CD4-positive, alpha-beta T cell treated with Interleukin-2 at 100 ng/mL for 4 hours (primary cell): Measurements from ENCODE around the gene ZDHHC21.
A peak's percentile ranks its signal among the peaks of the same experiment; 100 is the strongest.

ENCODE experiments used
- DNase-seq: peaks from one replicate; pipeline ENCODE4 v3.0.0-alpha.2; 2020; ENCODE audit warnings: low spot score

ZDHHC21 gene, protein sequence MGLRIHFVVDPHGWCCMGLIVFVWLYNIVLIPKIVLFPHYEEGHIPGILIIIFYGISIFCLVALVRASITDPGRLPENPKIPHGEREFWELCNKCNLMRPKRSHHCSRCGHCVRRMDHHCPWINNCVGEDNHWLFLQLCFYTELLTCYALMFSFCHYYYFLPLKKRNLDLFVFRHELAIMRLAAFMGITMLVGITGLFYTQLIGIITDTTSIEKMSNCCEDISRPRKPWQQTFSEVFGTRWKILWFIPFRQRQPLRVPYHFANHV

DNA sequence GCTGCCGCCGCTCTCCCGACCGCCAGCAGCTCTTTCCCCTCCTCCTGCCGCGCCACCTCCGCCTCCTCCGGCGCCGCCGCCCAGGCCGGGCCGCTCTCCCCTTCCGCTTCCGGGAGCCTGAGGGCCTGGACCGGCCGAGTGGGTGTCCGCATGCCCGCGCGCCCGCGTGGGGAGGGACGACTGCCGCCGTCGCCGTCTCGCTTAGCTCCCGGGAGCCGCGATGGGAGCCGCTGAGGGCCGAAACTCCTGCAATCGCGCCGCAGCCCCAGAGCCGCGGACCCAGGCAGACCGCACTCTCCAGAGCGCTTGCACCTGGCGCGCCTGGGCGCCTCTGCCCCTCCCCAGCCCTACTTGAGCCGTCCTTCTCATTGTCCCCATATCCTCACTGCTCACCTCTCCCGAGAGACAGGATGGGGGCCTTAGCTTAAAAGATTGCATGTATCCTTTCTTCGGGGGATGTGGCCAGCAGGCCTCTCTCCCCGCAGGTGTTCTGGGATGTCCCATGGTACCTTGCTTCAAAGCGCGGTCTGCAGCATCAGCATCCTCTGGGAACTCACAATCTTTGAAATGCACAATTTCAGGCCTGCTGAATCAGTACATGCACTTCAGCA lies at the start of gene ZDHHC21:
TSS of gene ZDHHC21 (minus strand) at position 182 of the 611 bp plus-strand sequence. CDS start 19,092 bp downstream, outside the sequence.
- peak; percentile 46 for DNase-seq

DNA sequence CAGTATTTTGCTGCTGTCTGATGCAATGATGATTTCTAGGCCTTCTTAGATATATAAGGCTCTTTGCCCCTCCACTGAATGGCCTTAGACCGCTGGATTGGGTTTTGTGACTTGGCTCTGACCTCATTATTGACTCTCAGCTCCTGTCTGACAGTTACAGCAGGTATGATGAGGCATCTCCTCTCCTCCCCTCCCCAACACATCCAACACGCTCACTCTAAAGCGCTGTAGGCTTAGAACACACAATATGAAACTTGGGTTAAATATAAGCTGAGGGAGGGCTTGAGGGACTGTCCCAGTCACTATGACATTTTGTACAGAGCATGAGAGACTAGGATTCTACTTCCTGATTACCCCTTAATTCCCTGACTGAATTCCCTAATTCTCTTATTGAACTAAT lies 48.1 kb upstream of the ZDHHC21 start:
- no peak for DNase-seq

DNA sequence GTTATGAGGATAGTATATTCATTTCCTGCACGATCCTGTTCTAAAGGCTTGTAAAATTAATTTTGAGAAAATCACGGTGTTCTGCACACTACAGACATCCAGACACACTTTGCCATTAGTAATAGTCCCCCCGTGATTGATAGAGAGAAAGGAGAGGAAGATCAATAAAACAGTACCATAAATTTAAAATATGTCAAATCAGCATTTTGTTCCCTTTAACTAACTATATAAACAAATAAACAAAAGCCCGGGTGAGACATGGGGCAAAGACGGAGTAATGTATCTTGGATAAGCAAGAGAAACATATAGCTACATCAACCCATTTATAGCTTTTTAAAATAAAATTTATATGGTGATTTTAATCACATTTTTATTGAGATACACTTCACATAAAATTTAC lies 39.9 kb upstream of the ZDHHC21 start:
- no peak for DNase-seq

DNA sequence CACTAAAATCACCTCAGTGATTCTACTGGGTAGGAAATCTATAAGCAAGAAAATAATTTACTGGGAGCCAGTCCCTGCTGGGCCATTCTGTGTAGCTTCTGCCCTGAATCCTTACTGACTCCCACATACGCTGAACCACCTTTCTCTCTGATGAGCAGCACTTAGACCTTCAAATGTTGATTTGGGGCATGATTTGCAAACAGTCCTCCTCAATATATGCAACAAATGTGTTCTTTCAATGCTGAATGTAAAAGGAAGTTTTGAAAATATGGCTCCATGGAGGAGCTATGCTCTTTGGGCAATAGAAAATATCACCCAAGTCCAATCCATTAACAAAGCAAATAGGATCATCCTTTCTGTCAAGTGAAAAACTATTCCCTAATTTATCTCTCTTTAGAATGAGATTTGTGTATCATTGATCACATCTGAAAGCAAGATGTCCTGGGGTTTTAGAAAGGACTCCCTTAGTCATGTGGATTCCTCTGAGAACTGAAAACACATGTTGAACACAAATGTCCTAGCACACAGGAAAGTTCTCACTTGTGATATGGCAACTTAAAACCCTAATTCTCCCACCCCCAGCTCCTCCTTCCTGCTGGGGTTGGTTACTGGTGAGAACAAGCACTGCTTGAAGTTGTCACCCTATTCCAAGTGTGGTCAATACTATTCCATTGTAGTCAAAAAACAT lies 38.2 kb upstream of the ZDHHC21 start:
- no peak for DNase-seq

DNA sequence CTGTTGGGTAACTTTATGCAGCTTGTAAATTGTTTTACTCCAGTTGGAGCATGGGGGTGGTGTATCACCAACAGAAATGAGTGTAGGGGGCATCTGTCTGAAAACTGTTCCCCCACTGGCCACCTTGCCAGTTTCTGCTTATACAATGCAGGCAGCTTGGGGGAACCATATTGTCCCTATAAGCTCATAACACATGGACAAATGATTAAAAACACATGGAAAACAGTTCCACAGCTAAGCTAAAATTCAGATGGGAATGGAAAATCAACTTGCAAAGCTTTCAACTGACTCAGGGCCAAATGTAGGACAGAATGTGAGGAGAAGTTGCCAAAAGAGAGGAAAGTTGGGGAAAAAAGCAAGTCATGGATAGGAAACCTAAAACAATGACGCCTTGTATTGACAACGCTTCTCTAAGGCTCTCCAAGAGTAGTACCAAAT lies 37.2 kb upstream of the ZDHHC21 start:
- DNase-seq = no peak

DNA sequence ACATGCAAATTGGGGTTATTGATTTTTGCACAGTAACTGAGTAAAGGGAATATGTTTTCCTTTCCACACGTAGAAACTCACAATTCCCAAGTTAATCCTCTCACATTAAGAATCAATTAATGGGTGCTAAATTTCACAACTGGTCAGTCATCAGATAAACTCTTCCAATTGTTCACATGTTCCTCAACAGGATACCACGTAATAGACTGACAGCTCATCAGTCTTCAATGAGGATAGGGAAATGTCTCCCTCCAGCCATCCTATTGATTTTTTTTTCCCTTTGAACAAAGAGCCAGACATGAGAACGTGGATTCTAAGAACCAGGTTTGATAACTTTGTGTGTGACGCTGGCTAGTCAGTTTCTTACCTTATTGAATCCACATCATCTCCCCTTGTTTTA lies 30.1 kb upstream of the ZDHHC21 start:
- no peak for DNase-seq

DNA sequence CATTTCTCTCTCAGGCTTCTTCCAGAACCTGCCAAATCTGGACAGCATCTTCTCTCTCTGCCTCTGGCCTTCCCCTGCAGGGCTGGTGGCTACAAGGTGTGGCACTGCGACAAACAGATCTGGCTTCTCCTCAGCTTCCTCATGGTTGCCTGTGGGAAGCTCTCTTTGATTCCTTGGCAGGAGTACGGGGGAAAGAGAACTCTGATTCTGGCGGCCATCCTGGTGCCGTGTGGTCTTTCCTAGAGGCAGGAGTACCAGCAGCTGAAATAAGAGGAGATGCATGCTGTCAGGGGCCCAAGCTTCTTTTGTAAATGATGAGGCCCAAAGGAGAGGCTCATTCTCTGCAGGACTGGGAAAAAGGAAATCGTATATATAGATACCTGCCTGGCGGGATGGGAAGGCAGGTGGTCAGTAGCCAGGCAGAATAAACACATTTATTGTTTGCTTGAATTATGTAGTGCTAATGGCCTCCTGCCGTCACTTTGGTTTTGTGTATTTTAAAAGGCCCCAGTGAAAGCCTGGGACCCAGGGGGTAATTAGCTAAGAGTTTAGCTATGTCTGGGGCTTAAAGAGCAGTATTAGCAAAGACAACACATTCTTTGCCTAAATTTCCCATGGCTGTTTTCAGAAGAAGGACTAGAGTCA lies 29.3 kb upstream of the ZDHHC21 start, which contains the start of gene CER1:
TSS of gene CER1 (minus strand) at position 343 of the 645 bp plus-strand sequence. CDS start at position 282, 61 bp downstream.
- DNase-seq = no peak

DNA sequence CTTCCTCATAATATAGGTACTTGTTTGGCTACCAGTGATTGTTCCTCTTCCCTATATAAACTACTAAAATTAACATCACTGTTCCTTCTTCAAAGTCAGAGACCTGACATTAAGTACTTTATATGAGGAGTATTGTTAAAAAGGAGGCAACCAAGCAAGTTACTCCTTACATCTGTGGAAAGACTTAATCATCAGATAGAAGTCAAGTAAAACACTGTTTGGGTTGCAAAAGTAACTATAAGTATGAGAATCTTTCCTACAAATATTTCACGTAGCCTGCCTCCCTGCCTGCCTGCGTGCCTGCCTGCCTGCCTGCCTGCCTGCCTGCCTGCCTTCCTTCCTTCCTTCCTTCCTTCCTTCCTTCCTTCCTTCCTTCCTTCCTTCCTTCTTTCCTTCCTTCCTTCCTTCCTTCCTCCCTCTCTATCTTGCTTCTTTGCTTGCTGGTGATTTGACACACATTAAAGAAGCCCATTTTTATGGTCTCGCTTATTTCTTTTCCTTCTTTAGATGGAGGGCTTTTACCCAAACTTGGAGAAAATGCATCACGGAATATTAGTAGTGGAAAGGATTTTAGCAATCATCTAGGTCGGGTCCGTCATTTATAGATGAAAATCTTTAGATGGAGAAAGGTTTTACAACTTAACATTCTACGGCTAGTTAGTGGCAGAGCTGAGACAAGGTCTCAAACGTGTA lies 26.1 kb upstream of the ZDHHC21 start:
- DNase-seq = no peak

DNA sequence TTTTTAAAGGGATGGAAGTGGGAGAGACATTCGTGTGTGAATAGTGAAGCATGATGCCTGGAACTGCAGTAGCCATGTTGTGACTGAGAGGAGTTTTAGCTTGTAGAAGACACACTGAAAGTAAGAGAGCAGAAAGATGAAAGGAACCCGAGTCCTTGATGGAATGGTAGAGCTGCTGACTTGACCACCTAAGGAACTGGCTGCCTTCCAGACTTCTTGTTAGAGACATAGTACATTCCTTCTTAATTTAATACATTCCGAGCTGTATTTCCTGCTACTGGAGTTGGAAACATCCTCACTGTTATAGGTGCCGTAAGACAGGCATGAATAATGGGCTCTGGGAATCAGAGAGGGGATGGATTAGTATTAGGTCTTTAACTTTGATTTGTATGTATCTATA lies 21.9 kb upstream of the ZDHHC21 start:
- DNase-seq = no peak

DNA sequence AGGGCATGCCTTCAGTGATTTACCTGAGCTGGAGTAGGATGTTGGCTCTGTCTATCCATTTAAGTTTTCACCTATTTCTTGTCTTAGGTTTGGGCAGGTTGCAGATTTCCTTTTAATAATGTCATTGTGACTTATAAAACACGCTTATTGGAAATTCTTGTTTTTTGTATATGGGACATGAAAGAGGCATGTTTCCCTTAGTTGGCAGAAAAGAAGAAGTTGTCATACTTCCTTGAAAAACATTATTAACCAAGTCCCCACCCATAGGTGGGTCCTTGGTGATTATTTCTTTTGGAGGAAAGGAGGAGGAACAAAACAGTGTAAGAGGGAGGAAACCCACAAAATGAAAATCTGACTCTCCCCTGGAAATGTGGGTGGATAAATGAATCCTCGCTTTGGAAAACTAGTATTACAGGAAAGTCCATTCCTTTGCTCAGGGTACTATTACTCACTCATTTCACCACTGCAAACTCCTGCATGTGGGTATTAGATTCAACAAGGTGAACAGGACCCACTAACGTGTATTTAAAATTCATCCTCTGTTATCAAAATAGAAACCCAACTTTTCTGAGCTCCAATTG lies 20.0 kb upstream of the ZDHHC21 start:
- DNase-seq = no peak

DNA sequence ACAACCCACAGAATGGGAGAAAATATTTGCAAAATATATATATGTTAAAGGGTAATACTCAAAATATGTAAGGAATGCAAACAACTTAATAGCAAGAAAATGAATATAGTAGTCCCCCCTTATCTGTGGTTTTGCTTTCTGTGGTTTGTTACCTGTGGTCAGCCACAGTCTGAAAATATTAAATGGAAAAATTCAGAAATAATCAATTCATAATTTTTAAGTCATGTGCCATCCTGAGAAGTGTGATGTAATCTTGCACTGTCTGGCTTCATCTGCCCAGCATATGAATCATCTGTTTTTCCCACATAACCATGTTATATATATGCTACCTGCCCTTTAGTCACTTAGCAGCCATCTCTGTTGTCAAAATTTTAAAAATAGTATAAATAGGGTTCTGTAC lies 17.6 kb upstream of the ZDHHC21 start:
- no peak for DNase-seq

DNA sequence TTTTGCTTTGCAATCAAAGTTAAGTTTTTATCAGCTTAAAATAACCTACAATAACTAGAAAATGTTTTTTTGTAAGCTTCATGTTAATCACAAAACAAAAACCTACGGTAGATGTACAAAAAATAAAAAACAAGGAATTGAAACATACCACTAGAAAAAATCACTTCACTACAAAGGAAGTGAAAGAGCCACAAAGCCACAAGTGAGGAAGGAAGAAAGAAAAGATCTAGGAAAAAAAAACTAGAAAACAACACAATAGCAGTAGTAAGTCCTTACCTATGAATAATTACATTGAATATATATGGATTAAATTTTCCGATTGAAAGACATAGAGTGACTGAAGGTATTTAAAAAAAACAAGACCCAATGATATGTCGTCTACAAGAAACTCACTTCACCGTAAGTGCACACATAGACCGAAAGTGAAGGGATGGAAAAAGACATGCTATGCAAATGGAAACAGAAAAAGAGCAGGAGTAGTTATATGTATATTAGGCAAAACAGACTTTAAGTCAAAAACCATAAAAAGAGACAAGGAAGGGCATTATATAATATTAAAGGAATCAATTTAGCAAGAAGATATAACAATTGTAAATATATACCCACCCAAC lies 13.4 kb upstream of the ZDHHC21 start:
- DNase-seq = no peak

DNA sequence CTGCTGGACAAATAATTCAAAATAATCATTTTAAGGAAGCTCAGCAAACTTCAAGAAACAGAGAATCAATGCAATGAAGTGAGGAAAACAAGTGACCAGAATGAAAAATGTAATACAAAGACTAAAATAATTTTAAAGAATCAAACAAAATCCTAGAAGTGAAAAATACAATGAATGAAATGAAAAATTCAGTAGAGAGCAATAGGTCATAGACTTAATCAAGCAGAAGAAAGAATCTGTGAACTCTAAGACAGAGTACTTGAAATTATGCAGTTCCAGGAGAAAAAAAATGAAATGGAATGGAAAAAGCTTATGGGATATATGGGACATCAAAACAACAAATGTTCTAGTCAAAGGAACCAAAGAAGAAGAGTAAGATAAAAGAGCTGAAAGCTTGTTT lies 11.8 kb upstream of the ZDHHC21 start:
- no peak for DNase-seq

DNA sequence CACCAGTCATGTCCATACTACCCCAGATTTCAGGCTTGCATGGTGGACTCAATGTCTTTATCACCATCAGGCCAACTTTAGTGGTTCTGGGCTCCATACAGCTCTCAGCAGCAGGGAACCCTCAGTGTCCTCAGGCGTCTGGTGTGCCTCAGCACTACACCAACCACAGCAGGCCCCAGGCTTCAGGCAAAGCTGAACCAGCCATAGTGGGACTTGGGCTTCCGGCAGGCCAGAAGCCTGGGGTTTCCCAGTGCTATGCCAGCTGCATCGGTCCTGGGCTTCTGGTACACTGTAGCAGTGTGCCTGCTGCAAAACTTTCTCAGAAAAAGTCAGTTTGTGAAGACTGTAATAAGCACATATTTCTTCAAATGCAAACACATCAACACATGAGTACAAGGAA lies 11.0 kb upstream of the ZDHHC21 start:
- no peak for DNase-seq

DNA sequence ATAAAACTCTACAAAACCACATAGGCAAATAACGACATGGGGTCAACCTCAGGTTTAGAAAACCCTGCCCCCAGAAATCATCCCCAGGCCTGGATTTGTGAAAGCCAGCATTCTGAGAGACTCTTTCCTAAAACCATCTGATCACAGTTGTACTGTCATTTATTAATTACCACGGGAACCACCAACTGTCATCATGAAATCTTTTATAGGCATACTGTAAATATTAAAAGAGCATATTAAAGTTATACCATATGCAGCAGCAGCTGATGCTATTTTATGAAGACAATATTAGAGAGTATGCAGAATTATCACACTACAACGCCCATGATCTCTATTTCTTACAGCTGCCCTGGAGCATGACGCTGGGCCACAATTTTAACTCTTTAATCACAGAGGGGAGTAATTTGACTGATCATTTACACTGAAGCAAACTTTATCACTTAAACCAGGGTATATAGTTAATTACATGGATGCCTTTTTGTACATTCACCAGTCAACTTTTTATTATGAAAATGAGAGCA lies 9.0 kb upstream of the ZDHHC21 start:
- no peak for DNase-seq

DNA sequence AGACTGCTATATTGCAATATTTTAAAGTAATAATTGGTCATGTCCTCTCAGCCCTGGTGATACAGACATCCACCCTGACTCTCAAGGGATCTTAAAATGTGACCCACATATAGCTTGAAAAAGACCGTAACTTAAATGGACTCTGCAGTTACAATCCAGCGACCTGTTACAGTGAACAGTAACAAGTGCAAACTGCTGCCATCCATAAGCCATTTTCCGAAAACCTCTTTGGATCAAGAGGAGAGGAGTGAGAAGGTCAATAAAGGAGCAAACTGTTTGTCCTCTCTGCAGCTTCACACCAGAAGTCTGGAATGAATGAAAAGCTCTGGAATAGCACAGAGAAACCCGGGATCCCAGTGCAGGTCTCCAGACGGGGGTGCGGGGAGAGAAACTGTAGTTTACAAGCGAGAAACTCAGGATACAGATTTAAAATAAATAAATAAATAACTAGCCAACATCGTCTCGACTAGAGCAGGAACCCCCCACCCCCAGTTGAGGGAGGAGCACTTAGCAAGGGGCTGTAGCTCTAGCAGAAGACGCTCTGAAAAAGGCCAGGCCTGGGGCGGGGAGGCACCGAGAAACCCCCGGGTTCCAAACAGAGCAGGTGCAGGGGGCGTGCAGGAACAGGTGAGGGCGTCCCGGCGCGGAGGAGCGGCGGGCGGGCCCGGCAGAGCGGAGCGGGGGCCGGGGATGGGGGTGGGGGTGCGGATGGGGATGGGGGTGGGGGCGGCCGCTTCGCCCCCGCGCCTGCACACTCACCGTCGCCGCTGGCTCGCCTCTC lies 572 bp downstream of the ZDHHC21 start:
- DNase-seq = peak; percentile 21

DNA sequence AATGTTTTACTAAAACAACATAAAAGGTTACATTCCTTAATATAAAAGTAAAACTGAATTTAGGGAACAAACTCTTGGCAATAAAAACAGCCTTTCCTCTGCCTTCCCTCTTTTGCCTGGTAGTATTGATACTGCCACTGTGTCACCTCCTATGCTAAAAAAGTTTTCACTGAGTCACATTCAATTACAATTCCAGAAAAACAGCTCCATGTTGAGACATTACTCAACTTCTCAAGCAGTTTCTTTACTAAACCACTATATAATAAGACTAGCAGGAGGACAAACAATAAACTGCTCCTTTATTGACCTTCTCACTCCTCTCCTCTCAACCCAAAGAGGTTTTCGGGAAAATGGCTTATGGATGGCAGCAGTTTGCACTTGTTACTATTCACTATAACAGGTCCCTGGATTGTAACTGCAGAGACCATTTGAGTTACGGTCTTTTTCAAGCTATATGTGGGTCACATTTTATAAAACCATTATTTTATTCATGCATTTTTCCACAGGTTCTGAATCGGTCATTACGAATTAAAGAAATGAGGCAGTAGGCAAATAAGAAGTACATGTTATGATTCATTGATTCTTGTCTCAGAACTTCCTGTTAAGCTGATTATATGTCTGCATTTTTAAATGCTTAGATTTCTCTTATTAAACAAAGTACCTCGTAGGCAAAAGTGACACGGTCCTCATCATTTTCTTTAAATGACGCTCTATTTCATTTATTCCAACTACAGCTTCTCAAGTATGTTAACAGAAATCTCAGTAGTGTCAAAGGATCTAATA lies 2.1 kb downstream of the ZDHHC21 start:
- no peak for DNase-seq

DNA sequence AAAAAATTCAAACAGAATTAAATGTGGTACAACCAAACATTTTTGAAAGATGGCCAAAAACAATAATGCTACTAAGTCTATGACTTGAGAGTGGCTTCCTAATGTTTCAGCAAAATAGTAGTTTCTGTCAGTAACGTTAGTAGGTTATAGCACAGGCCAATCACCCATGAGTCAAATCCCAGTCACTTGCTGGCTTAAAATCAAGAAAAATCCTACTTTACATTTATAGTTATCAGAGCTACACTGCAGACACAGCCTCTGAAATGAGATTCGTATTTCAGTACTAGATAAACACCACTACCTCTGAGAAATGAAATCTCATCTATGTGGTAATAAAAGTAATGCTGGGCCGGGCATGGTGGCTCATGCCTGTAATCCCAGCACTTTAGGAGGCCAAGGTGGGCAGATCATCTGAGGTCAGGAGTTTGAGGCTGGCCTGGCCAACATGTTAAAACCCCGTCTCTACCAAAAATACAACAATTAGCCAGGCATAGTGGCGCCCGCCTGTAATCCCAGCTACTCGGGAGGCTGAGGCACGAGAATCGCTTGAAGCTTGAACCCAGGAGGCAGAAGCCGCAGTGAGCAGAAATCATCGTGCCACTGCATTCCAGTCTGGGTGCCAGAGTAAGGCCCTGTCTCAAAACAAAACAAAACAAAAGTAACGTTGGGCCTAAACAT lies 6.1 kb downstream of the ZDHHC21 start:
- no peak for DNase-seq

DNA sequence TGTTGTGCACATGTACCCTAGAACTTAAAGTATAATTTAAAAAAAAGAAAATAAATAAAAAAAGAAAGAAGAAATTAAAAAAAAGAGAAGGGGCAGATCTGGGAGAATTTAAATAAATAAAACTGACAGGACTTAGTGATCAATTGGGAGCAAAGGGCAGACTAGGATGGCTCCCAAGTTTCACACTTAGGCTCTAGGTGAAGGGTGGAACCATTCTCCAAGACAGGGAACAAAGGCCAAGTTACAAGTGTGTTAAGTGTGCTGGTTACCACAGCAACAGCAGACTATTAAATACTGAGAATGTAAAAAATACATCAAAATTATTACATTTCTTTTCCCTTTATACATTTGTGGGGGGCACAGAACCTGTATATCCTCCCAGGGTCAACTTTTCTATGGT lies 7.1 kb downstream of the ZDHHC21 start:
- DNase-seq = no peak
